NK-92 (cell line): Measurements from ENCODE around the gene OR1D2.
A peak's percentile ranks its signal among the peaks of the same experiment; 100 is the strongest.
"Not testable (repeated sequence)": the region's sequence is repeated elsewhere in the genome, so short reads cannot be mapped to it uniquely, and the experiment has no call there.

ENCODE experiments used
- DNase-seq: peaks from one replicate; lab custom pipeline; 2025; ENCODE audit not compliant: unreplicated experiment; lab: John Stamatoyannopoulos, UW

Gene OR1D2

DNA sequence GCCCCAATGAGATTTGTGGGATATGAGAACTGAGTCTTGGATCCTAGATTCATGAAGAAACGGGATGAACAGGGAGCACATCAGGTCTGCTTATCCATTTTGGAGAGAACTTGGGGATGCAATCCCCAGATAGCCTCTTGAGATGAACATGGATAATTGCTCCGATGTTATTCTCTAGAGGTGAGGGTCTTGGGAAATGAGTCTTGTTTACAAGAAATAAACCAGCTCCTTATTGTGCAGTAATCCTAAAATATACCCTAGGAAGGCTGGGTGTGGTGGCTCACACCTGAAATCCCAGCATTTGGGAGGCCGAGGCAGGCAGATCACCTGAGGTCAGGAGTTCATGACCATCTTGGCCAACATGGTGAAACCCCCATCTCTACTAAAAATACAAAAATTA lies at the start of gene OR1D2:
TSS of gene OR1D2 (minus strand) at position 101 of the 400 bp plus-strand sequence. CDS start 11,426 bp downstream, outside the sequence.
- no peak for DNase-seq

GRCh38 chr17:3137494-3137893 lies 33.3 kb upstream of the OR1D2 start:
- DNase-seq = not testable (repeated sequence)

DNA sequence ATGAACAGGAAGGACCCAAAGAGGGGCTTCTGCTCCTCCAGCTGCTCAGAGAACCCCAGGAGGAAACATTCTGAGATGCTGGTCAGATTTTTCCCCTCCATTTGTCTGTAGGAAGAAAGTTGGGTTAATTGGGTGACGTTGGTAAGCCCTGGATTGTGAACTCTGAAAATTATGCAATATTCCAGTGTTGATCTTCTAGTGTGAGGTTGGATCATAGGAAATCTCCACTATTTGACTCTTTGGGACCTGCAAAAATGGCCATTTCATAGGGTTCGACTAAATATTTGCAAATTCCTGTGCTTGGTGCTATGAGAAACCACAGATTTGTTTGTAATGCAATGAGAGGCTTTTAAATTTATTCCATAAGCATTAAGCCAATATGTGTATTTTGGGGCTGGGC lies 23.2 kb upstream of the OR1D2 start, which contains the start of gene OR1G1:
TSS of gene OR1G1 (minus strand) at position 101 of the 400 bp plus-strand sequence. CDS start at position 101, 0 bp downstream.
- DNase-seq = no peak

DNA sequence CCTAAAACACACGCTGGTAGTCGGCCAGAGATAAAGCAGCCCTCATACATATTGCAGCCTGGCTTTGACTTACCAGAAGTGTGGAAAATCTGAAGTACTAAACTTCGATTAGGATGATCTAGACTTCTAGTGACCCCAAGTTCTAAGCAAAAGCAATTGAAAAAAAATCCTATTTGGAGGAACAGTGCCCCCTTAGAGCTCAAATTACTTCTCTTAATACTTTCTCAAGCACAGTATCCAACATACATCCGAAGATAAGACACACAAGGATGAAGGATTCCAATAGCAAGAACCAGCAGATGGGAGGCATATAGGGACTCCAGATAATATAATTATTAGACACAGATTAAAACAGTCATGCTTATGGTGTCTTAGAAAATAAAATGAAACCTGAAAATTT lies 30.4 kb downstream of the OR1D2 start:
- not testable (repeated sequence) for DNase-seq

GRCh38 chr17:3065192-3065591 lies 39.0 kb downstream of the OR1D2 start:
- not testable (repeated sequence) for DNase-seq

DNA sequence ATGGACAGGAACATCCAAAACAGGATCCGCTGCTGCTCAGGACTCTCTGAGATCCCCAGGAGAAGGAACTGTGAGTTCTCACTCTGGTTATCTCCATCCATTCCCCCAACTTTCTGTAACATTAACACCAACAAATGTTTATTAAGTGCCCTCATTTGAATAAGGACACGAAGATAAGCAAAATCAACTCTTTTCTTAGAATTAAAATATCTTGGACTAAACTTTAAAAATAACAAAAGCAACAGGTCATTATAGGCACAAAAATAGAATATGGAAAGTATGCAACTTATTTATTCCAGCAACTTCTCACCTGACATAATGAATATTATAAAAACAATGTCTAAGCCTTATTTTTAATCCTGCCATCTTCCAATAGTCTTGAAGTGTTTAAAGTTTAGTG lies 40.7 kb downstream of the OR1D2 start, which contains the start of gene OR1D5:
TSS of gene OR1D5 (minus strand) at position 101 of the 400 bp plus-strand sequence. CDS start at position 101, 0 bp downstream.
- DNase-seq = not testable (repeated sequence)

GRCh38 chr17:3062824-3063377 lies 41.3 kb downstream of the OR1D2 start:
- not testable (repeated sequence) for DNase-seq

DNA sequence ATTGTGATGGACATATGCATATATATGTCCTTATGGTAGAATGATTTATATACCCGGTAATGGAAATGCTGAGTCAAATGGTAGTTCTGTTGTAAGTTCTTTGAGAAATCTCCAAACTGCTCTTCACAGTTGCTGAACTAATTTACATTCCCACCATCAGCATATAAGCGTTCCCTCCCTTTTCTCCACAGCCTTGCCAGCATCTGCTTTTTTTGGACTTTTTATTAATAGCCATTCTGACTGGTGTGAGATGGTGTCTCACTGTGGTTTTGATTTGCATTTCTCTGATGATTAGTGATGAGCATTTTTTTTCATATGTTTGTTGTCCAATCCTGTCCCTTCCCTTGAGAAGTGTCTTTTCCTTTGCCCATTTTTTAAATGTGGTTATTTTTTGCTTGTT lies 49.4 kb downstream of the OR1D2 start:
- DNase-seq = not testable (repeated sequence)

DNA sequence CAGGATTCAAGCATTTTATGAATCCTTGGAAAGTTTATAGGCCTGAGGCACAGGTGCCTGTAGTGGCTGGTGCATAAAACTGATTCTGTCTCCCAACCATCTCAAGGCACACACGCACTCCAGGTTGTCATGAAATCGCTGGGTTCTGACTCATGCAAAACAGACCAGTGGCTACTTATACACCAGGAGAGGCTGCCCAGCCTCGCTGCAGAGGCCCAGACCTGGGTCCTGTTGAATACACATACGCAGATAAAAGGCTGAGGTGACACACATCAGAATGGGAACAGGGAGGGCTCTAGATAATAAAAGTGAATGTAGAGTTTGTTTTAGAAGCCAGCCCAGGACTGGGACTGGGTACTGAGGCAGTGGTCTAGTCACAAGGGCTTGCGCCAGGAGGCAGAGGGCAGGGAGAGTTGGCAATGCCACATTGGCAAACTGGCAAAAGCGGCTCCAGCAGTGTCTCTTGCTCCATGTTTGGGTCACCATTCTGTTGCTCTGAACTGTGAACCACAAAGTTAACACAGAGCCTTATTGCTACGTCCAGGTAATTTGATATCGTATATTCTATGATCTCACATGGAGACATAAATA lies 54.4 kb downstream of the OR1D2 start:
- DNase-seq = no peak

DNA sequence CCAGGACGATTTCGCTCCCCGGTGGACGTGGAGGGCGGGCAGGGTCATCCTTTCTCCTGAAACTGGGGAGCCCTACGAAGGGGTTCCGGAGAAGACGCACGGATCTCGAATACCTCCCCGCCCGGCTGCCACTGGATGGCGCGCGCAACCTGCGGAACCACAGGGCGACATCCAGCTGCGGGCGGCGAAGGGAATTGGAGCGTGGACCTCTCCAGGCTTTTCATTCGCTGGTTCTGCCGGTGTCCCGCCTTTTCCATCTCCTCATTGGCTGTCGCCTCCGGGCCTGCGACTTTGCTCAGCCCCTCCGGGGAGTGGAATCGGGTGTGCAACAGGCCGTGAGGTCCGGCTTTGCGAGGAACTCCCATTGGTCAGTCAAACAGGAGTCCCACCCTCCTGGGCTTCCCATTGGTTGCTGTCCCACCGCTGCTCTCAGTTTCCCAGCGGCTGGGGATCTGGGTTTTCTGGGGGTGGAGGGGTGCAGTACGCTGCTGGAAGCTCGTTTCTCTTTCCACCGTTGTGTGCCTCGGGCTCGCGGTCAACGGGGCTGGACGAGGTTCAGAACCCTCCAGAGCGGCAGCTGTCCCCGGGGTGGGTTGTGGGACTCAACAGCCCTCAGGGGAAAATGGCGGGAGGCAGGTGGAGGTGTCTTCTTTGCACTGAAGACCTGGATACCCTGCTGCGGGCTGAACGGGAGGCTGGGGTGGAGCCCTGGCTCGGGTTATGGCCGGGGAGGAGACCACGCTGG lies 55.3 kb downstream of the OR1D2 start:
- DNase-seq = peak; percentile 14

- no peak for DNase-seq
These were observed 57.5 kb downstream of the OR1D2 start for GRCh38 chr17:3046753-3047152.

- no peak for DNase-seq
These were observed 60.4 kb downstream of the OR1D2 start for GRCh38 chr17:3043737-3044365.

DNA sequence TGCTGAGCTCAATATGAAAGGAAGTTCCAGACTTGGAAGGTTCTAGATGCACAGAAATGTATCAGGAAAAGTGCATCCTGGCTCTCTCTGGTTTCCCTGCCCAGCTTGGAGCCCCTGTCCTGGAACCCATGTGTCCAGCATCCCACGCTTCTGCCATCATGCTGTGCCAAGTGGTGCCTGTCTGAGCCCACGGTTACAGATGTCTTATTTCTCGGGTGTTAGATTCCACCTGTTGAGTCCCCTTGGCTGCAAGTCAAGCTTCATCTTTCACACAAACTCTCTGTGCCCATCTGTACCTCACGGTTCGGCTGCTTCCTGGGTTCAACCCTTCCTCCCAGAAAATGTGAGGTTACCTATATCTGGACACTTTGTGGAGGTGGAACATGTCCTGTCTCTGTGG lies 63.3 kb downstream of the OR1D2 start:
- DNase-seq = no peak

DNA sequence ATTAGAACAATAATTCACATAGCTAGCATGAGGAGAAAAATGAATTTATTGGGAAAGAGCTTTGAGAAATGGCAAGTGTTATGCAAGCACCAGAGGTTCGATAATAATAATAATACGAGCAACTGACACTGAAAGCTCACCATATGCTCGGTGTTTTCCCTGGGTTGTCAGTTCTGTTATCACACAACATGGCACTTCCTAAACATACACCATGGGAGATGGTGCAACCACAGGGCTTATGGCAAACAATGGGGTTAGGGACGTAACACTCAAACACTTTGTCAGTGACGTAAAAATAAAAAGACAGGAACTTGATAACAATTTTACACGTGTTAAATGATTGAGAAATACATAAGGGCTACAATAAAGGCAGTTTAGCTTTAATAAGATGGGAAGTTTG lies 64.5 kb downstream of the OR1D2 start:
- DNase-seq = no peak

DNA sequence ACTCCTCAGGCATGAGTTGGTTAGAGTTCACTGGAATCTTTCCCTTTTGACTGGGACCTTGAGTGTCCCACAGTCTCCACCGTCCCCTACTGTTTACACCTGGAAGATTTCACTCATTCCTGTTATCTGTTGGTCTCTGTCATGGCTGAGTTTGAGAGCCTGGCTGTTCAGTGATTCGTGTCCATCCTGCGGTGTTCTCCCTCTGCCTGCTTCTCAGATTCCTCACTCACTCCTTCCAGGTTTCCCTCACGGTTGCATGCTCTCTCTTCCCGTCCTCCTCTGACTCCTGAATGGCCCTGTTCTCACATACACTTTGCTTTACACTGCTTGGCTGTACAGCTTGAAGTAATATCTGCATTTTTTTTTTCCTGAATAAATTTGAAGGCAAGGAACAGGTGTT lies 65.3 kb downstream of the OR1D2 start:
- no peak for DNase-seq
